K562 treated with DMSO at 1 percent for 4 hours (cell line): Measurements from ENCODE around the gene TCEANC2. TPM values are rescaled to one million over a fixed set of nuclear protein-coding genes. Genes with fewer than 3 reads are reported as not detected.

Experiments
- total RNA-seq: library from RNA; unstranded; fragments of 300-600 nt; gene quantifications from 2 replicates; pipeline ENCODE4 v1.2.3, GENCODE V29; 2022; ENCODE audit not compliant: insufficient read depth

The TCEANC2 gene
- 4.4 and 5.5 TPM in 2 replicates for total RNA-seq

DNA sequence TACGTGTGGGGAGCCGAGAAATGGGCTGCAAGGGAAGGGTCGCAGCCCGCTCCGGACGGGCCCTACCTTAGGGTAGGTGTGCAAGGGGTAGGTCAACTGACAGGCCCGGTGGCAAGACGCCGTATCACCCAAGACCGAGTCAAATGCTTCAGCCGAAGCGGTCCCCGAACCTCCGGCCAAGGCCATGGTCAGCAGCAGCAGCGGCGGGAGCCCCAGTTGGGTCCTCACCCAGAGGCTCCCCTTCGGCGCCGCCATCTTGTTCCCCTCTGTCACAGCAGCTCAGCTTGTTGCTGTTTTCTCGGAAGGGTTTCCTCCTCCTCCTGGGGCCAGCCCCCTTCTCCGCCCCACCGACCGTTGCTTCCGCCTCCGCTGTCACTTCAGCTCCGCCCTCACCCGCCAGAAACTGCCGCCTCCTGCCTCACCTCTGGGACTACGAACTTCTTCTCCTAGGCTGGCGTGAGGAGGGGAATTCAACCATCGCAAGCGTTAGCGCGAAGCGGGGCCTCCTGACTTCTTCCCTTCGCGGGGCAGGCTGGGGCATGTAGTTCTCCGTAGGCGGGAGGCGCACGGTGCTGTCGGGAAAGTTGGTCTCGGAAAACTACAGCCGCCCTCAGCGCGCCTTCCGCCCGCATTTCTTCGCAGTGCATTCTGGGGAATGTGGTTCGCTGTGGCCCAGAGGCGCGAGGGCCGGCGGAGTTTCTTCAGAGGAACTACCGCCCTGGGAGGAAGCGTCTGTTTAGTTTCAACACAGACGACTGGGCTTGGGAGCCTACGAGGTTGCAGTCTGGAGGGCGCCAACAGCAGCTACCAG is at the start of gene TCEANC2, which contains the start of gene TMEM59:
TCEANC2 (plus strand) TSS at position 675 of the 811 bp plus-strand sequence. CDS start 815 bp downstream, outside the sequence.
TMEM59 (minus strand) TSS at position 271 of the 811 bp plus-strand sequence; CDS start at position 255, 16 bp downstream.

GRCh38 chr1:54017979-54018378 is 35.4 kb upstream of the TCEANC2 start, which contains the start of gene LDLRAD1:
LDLRAD1 (minus strand) TSS chr1:54018186; CDS start chr1:54018112, 74 bp downstream.

GRCh38 chr1:54152696-54153095 is 99.3 kb downstream of the TCEANC2 start, which contains the start of gene CDCP2:
CDCP2 (minus strand) TSS chr1:54153000; CDS start chr1:54152922, 78 bp downstream.

Other genes starting within 250 kb of the TCEANC2 start
- gene NDC1, start 215.3 kb upstream of the TCEANC2 start, total RNA-seq = 16.3 and 26.2 TPM in 2 replicates
- 25.6 and 26.1 TPM in 2 replicates for gene YIPF1, start 163.8 kb upstream of the TCEANC2 start, total RNA-seq
- gene DIO1, start 159.4 kb upstream of the TCEANC2 start, total RNA-seq = 0.40 TPM in 1 of 2 replicates, not detected in the other
- 45.0 and 48.8 TPM in 2 replicates for gene IFT25, start 107.9 kb upstream of the TCEANC2 start, total RNA-seq
- gene LRRC42, start 107.3 kb upstream of the TCEANC2 start, total RNA-seq = 23.8 and 30.4 TPM in 2 replicates
- not detected in 2 replicates for gene LDLRAD1, start 35.4 kb upstream of the TCEANC2 start, total RNA-seq
- 134 and 160 TPM in 2 replicates for gene TMEM59, start 404 bp upstream of the TCEANC2 start, total RNA-seq
- gene CDCP2, start 99.4 kb downstream of the TCEANC2 start, total RNA-seq = not detected in 2 replicates
- gene CYB5RL, start 146.4 kb downstream of the TCEANC2 start, total RNA-seq = 6.2 and 7.7 TPM in 2 replicates
- gene MRPL37, start 146.6 kb downstream of the TCEANC2 start, total RNA-seq = 168 and 188 TPM in 2 replicates